ENCODE results near the gene VCL.

The VCL gene

DNA sequence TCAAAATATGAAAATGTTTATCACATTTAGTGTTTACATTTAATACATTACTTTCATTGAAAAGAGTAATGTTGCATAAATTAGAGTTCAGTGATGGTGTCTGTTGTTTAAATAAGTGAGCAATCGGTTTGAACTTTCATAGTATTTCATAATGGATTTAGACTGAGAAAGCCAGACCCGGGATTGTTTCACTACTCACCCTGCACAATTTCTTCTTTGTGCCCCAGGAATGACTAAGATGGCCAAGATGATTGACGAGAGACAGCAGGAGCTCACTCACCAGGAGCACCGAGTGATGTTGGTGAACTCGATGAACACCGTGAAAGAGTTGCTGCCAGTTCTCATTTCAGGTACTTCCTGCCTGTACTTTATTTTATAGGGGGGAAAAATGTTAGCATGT lies 74.6 kb downstream of the VCL start:
- Histone ChIP-seq H3K9me3 (no peaks in the 10 kb centered on the region), H3K4me1 (no peaks in the 10 kb centered on the region; the same call in 1 of the 2 replicates), H3K27me3 (no peaks in the 10 kb centered on the region), H3K36me3 (peaks cover 6% of the 10 kb centered on the region), H3K4me3 (ENCODE audit: low read depth, low read length) (no peak overlapping the region)
- TF ChIP-seq, protein P1, sequence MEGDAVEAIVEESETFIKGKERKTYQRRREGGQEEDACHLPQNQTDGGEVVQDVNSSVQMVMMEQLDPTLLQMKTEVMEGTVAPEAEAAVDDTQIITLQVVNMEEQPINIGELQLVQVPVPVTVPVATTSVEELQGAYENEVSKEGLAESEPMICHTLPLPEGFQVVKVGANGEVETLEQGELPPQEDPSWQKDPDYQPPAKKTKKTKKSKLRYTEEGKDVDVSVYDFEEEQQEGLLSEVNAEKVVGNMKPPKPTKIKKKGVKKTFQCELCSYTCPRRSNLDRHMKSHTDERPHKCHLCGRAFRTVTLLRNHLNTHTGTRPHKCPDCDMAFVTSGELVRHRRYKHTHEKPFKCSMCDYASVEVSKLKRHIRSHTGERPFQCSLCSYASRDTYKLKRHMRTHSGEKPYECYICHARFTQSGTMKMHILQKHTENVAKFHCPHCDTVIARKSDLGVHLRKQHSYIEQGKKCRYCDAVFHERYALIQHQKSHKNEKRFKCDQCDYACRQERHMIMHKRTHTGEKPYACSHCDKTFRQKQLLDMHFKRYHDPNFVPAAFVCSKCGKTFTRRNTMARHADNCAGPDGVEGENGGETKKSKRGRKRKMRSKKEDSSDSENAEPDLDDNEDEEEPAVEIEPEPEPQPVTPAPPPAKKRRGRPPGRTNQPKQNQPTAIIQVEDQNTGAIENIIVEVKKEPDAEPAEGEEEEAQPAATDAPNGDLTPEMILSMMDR (IDR thresholded peaks at IDR 0.05; ENCODE audit: low read depth, low read length), result no peak
- DNase-seq, result no peak

DNA sequence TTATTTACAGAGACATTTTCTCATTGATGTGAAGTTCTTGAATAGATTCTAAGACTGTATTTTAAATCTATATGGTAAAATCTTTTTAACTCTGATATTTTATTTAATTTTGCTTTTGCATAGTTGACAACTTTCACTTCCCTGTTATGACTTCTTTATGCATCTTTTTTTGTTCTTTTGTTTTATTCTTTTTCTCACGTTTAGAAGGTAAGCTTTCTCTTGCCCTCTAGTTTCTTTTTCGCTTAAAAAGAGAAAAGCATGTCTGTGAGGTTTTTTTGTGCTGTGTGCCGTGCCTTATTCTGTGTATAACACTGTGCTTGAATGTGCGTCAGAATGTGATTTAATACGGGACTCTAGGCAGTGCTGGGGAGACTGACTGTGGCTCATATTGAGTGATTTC lies 78.0 kb downstream of the VCL start:
- Histone ChIP-seq H3K4me1 (peaks cover 5% of the 10 kb centered on the region; the same call in 1 of the 2 replicates), H3K9me3 (no peaks in the 10 kb centered on the region), H3K36me3 (peaks cover 6% of the 10 kb centered on the region), H3K27me3 (no peaks in the 10 kb centered on the region), H3K4me3 (ENCODE audit: low read depth, low read length) (no peak overlapping the region)
- TF ChIP-seq, protein P1 (IDR thresholded peaks at IDR 0.05; ENCODE audit: low read depth, low read length), result no peak
- no peak for DNase-seq

DNA sequence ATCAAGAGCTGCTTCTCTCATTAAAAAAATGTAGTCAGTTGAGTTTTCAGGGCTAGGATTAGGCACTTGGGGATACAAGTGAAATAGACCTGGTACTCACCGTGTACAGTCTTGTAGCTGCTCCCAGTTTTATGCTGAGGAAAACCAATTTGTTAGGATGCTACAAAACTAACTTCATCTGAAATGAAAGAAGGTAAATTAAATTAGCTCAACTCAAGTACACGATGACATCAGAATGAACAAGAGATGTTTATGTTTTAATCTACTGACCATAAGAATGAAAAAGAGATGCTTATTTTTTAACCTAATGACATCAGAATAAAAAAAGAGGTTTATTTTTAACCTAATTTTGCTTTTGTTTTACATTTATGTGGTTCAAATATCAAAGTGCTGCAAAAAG lies 79.0 kb downstream of the VCL start:
- TF ChIP-seq, protein P1 (IDR thresholded peaks at IDR 0.05; ENCODE audit: low read depth, low read length), result no peak
- peaks cover 6% of the 10 kb centered on the region for H3K36me3 ChIP-seq
- no peaks in the 10 kb centered on the region for H3K27me3 ChIP-seq
- H3K9me3 ChIP-seq, result no peaks in the 10 kb centered on the region
- H3K4me1 ChIP-seq, result peaks cover 7% of the 10 kb centered on the region; the same call in 1 of the 2 replicates
- DNase-seq, result no peak
- no peak overlapping the region for H3K4me3 ChIP-seq (ENCODE audit: low read depth, low read length)

DNA sequence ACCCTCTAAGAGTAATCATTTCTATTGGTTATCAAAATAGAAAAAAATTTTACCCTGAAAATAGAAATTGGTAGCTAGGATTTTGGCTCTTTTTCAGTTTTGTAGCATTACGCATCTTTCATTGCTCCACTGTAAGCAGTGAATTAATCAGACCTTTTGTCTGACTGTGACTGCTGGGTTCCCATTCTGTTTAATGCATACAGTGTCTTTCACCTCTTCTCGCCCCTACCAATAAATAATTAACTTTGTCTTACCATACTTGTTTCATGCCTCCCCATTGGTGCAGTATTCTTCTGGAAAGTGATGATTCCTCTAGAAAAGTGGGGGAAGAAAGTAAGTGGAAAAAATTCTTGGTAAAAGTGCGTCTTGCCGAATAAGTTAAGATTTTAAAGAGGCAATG lies 79.5 kb downstream of the VCL start:
- TF ChIP-seq, protein P1 (IDR thresholded peaks at IDR 0.05; ENCODE audit: low read depth, low read length), result no peak
- no peak for DNase-seq
- Histone ChIP-seq H3K4me3 (ENCODE audit: low read depth, low read length) (no peak overlapping the region), H3K27me3 (no peaks in the 10 kb centered on the region), H3K9me3 (no peaks in the 10 kb centered on the region), H3K4me1 (peaks cover 7% of the 10 kb centered on the region; the same call in 1 of the 2 replicates), H3K36me3 (peaks cover 6% of the 10 kb centered on the region)

DNA sequence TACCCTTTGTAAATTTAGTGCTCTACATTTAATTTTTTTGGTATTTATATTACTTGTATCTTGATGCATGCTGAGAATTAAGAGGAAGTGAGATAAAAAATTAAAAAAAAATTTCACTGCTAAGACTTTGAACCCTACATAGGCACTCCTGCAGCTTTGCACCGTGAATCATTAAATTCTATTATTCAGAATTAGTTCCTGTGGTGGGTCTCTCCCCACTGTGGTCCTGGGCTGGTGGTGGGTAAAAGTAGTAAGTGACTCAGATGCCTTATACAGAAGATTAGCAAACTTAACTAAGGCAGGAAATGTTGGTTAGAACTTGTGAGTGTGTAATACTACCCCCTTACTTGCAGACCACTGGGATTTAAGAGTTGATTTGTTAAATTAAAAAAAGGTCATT lies 80.1 kb downstream of the VCL start:
- TF ChIP-seq, protein P1 (IDR thresholded peaks at IDR 0.05; ENCODE audit: low read depth, low read length), result no peak
- Histone ChIP-seq H3K36me3 (peaks cover 6% of the 10 kb centered on the region), H3K27me3 (no peaks in the 10 kb centered on the region), H3K4me1 (peaks cover 7% of the 10 kb centered on the region; the same call in 1 of the 2 replicates), H3K9me3 (no peaks in the 10 kb centered on the region), H3K4me3 (ENCODE audit: low read depth, low read length) (no peak overlapping the region)
- DNase-seq, result no peak

DNA sequence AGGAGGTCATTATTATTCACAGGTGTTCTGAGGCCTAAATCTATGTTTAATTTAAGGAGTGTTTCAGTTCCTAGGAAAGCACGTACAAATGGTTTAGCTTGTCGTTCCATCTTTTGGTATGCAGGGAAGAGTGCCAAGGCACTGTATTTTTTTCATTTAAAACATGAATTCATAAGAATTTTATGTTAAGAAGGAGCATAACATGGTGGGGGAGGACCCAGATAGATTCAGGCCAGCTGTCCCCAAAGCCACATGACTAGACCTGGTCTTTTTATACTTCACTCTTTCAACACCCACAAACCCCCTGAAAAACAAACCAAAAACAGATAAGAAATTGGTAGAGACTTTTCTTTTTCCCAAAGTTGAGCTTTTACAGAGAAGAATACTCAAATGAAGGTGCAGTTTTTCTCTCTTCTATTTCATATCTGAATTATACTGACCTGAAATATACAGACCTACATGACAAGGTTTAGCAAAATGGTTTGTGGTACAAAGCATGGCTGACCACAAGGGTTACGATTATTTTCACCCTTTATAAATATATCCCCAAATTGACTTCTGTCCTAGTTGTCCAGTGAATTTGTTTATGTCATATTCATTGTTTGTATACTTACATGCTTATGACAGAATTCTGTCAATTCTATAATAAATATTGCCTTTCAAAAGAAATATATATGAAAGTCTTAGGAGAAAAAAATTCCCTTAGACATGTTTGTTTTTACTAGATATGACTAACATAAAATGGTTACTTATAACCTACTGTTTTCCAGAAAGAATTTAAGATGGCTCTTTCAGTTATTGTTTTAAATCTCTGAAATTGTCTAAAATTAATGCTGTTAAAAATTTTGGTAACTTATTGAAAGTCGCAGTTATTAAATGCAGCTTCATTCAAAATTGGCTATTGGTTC lies 81.4 kb downstream of the VCL start:
- H3K9me3 ChIP-seq, result no peaks in the 10 kb centered on the region
- TF ChIP-seq, protein P1 (IDR thresholded peaks at IDR 0.05; ENCODE audit: low read depth, low read length), result no peak
- H3K27me3 ChIP-seq, result no peaks in the 10 kb centered on the region
- peaks cover 3% of the 10 kb centered on the region; the same call in 1 of the 2 replicates for H3K36me3 ChIP-seq
- no peak overlapping the region for H3K4me3 ChIP-seq (ENCODE audit: low read depth, low read length)
- peaks cover 7% of the 10 kb centered on the region; the same call in 1 of the 2 replicates for H3K4me1 ChIP-seq
- DNase-seq, result no peak

All from BE2C (cell line).